ENCODE measurements around the gene PROM2.

GRCh38 chr2:95301186-95301585 lies 26.9 kb downstream of the PROM2 start:
- TF ChIP-seq CTCF (optimal IDR thresholded peaks at IDR 0.05 in 1 of 3, IDR thresholded peaks at IDR 0.05 in 1 of 3, conservative IDR thresholded peaks at IDR 0.05 in 1 of 3; ENCODE audit: extremely low read depth in 1 of 3, insufficient read depth in 2 of 3, low read length in 3 of 3) (no peak), EZH2 (IDR thresholded peaks at IDR 0.05; ENCODE audit: low read length) (no peak)

All from keratinocyte (primary cell).